ENCODE data around the gene AVPR2. TPM values are rescaled to one million over a fixed set of nuclear protein-coding genes. Genes with fewer than 3 reads are reported as not detected.

Gene AVPR2
- total RNA-seq, 1 experiment from 2014 or later = not detected

DNA sequence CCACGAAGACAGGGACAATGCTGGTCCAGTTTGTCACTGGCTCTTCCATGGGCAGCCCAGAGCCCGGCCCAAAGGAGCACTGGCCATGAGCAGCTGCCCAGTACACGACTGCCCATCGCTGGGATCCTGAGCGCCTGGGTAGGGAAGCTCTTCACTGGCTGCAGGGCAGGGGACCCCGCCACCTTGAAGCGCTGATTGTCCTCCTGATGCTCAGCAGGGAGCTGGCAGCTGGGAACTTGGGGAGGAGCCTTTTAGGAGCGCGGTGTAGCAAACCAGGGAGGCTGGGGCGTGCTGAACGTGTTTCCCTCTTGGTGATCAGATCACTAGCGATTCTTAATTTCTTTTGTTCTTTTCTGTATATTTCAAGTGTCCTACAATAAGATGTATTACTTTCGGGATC lies 20.3 kb upstream of the AVPR2 start (continued):
- TF ChIP-seq, protein P1, sequence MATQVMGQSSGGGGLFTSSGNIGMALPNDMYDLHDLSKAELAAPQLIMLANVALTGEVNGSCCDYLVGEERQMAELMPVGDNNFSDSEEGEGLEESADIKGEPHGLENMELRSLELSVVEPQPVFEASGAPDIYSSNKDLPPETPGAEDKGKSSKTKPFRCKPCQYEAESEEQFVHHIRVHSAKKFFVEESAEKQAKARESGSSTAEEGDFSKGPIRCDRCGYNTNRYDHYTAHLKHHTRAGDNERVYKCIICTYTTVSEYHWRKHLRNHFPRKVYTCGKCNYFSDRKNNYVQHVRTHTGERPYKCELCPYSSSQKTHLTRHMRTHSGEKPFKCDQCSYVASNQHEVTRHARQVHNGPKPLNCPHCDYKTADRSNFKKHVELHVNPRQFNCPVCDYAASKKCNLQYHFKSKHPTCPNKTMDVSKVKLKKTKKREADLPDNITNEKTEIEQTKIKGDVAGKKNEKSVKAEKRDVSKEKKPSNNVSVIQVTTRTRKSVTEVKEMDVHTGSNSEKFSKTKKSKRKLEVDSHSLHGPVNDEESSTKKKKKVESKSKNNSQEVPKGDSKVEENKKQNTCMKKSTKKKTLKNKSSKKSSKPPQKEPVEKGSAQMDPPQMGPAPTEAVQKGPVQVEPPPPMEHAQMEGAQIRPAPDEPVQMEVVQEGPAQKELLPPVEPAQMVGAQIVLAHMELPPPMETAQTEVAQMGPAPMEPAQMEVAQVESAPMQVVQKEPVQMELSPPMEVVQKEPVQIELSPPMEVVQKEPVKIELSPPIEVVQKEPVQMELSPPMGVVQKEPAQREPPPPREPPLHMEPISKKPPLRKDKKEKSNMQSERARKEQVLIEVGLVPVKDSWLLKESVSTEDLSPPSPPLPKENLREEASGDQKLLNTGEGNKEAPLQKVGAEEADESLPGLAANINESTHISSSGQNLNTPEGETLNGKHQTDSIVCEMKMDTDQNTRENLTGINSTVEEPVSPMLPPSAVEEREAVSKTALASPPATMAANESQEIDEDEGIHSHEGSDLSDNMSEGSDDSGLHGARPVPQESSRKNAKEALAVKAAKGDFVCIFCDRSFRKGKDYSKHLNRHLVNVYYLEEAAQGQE (IDR thresholded peaks at IDR 0.05; ENCODE audit: low read depth) = no peak
- no peak for TF ChIP-seq CEBPB (IDR thresholded peaks at IDR 0.05; ENCODE audit: low read depth)

DNA sequence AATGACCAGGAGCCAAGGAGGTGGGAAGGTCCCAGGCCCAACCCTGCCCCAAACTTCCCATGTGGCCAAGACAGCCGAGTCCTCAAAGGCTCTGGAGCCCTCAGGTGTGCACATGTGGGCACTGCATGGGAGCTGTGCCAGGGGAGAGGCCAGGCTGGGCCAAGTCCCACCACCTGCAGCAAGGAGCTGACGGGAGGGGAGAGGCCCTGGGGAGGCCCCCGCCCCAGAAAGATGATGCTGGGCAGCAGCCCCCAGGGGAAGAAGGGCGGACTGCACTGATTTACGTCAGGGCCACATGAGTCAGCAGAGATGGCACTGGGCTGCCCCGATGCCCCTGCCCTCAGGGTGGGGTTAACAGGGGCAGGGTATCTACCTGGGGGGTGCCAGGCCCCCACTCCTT lies 19.9 kb upstream of the AVPR2 start:
- ChIA-PET RAD21 (ENCODE audit: low non-redundant PET in 1 of 2, low total read pairs in 2 of 2, uncharacterized antibody in 2 of 2, unreplicated experiment in 2 of 2) (interaction anchor here in 1 of 2 experiments (0.7 kb wide), 1 partner anchor 90 kb away, joined by 3 read pairs; the partner anchor contains the start of genes IDH3G and SSR4), POLR2A (no interaction called here), CTCF (no interaction called here)
- no peaks in the 10 kb centered on the region for H3K9me2 ChIP-seq (ENCODE audit: insufficient read depth)
- no peak overlapping the region for H3K9ac ChIP-seq (ENCODE audit: low read length)
- no peaks in the 10 kb centered on the region for H3K9me3 ChIP-seq (ENCODE audit: control insufficient read depth in 1 of 2, insufficient read depth in 1 of 2, low read depth in 1 of 2, low read length in 2 of 2)
- H3K4me3 ChIP-seq (replicated peaks in 1 of 2; ENCODE audit: low read depth in 1 of 2, low read length in 2 of 2) = peak overlapping the region; percentile 47 to 52
- no peaks in the 10 kb centered on the region for H4K20me1 ChIP-seq (ENCODE audit: insufficient read depth)
- no peaks in the 10 kb centered on the region for H3K36me3 ChIP-seq (ENCODE audit: control insufficient read depth in 1 of 2, insufficient read depth in 2 of 2, low read length in 2 of 2)
- no peak overlapping the region for H2AFZ ChIP-seq (ENCODE audit: low read depth, low read length, poor library complexity, severe bottlenecking)
- no peaks in the 10 kb centered on the region for H3K27me3 ChIP-seq (ENCODE audit: insufficient read depth, low read length)
- intact Hi-C loops (cut with micrococcal nuclease) = loop anchor here (1.0 kb wide), 1 partner anchor 120 kb away; the partner anchor contains the start of gene PLXNB3
- BruUV-seq (replicated peaks) = no TSS peak
- peak; percentile 10 for DNase-seq (ENCODE audit: low read depth, low spot score)
- H3K4me2 ChIP-seq (ENCODE audit: low read length) = peak overlapping the region; percentile 76
- H3K79me2 ChIP-seq (ENCODE audit: insufficient read depth, low read length) = no peaks in the 10 kb centered on the region
- peak; percentile 75 for ATAC-seq
- TF ChIP-seq RAD21 (IDR thresholded peaks at IDR 0.05; ENCODE audit: low read depth) (peak; percentile 72), FOSL1 (IDR thresholded peaks at IDR 0.05; ENCODE audit: low read depth) (no peak), EZH2phosphoT487 (IDR thresholded peaks at IDR 0.05; ENCODE audit: borderline replicate concordance) (no peak)
- TF ChIP-seq, protein P2, sequence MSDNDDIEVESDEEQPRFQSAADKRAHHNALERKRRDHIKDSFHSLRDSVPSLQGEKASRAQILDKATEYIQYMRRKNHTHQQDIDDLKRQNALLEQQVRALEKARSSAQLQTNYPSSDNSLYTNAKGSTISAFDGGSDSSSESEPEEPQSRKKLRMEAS (IDR thresholded peaks at IDR 0.05) = peak; percentile 53; the same call in 1 of the 2 replicates
- TF ChIP-seq, protein P3, sequence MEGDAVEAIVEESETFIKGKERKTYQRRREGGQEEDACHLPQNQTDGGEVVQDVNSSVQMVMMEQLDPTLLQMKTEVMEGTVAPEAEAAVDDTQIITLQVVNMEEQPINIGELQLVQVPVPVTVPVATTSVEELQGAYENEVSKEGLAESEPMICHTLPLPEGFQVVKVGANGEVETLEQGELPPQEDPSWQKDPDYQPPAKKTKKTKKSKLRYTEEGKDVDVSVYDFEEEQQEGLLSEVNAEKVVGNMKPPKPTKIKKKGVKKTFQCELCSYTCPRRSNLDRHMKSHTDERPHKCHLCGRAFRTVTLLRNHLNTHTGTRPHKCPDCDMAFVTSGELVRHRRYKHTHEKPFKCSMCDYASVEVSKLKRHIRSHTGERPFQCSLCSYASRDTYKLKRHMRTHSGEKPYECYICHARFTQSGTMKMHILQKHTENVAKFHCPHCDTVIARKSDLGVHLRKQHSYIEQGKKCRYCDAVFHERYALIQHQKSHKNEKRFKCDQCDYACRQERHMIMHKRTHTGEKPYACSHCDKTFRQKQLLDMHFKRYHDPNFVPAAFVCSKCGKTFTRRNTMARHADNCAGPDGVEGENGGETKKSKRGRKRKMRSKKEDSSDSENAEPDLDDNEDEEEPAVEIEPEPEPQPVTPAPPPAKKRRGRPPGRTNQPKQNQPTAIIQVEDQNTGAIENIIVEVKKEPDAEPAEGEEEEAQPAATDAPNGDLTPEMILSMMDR (IDR thresholded peaks at IDR 0.05 in 2 of 3, conservative IDR thresholded peaks at IDR 0.05 in 1 of 3; ENCODE audit: borderline replicate concordance in 1 of 3, insufficient read depth in 1 of 3, low read depth in 2 of 3, low read length in 2 of 3) = peak; percentile 47 to 56 (median 54); a peak in 5 of 6 replicates
- TF ChIP-seq, protein P4, sequence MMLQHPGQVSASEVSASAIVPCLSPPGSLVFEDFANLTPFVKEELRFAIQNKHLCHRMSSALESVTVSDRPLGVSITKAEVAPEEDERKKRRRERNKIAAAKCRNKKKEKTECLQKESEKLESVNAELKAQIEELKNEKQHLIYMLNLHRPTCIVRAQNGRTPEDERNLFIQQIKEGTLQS (IDR thresholded peaks at IDR 0.05) = no peak
- H3K4me1 ChIP-seq (ENCODE audit: control insufficient read depth in 1 of 2, insufficient read depth in 2 of 2, low read length in 2 of 2) = peaks cover 9 to 37% of the 10 kb centered on the region in 2 experiments
- H3K27ac ChIP-seq (ENCODE audit: low read depth, low read length) = no peak overlapping the region

Measured in HCT116 (cell line).